HG03135 (cell line): ENCODE data around the gene CDH12.
"Not testable (repeated sequence)": the region's sequence is repeated elsewhere in the genome, so short reads cannot be mapped to it uniquely, and the experiment has no call there.

Source experiments
- ATAC-seq: cut with Tn5 transposase; IDR thresholded peaks from one replicate; pipeline ENCODE4 v1.9.1; 2021; ENCODE audit warnings: mild to moderate bottlenecking, moderate library complexity; ENCODE audit not compliant: unreplicated experiment

CDH12 gene

DNA sequence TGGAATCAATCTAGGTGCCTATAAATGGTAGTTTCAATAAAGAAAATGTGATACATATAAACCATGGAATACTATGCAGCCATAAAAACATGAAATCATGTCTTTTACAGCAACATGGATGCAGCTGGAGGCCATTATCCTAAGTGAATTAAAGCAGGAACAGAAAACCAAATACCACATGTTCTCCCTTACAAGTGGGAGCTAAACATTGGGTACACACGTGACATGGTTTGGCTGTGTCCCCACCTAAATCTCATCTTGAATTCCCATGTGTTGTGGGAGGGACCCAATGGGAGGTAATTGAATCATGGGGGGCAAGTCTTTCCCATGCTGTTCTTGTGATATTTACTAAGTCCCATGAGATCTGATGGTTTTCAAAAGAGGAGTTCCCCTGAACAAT is 78.9 kb downstream of the CDH12 start:
- ATAC-seq: not testable (repeated sequence)

DNA sequence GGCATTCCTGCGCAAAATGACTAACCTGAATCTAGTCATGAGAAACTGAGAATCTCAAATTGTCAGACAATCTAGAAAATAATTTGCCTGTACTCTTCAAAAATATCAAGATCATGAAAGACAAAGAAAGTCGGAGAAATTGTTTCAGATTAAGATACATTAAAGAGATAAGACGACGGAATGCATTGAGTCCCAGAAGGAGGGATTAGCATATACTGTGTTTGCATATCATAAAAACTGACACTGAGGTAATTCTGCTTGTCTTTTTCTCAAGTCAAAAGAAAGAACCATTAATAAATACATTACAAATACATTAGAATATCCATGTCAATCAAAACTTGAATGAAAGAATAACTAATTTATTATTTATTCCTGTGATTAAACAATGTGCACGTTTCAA is 88.4 kb downstream of the CDH12 start:
- no peak for ATAC-seq

DNA sequence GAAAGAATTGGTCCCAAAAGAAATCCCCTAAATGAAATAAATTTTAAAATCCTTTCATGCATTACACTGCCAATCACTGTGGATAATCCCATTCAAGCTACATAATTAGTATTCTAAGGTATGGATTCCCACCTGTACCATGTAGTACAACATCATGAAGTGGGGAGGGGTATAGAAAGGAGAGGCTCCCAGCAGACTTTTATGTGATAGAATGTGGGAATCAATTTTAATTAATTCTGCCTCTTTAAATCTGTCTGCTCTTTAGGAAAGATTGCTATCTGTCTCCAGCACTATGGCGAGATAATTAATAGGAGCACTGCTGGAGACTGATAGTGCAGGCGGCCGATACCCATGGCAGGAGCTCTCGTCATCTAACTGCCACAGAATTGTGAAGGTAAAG is 95.4 kb downstream of the CDH12 start:
- no peak for ATAC-seq

DNA sequence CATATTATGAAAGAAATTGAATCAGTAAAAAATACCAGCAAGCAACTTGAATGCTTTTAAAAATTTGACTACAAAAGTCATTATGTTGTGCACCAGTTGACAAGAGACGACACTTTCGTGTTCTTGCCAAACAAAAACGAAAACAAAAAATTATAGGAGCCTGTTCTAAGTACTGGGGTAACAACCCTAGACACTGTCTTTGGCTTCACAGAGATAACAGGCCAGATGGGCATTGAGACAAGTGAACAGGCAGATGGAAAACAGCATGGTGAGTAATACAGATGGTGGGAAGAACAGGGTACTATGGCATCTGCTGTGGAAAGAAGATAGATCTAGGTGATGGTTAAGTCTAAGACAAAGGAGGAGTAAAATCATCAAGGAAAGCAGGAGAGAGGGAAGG is 99.0 kb downstream of the CDH12 start:
- no peak for ATAC-seq

DNA sequence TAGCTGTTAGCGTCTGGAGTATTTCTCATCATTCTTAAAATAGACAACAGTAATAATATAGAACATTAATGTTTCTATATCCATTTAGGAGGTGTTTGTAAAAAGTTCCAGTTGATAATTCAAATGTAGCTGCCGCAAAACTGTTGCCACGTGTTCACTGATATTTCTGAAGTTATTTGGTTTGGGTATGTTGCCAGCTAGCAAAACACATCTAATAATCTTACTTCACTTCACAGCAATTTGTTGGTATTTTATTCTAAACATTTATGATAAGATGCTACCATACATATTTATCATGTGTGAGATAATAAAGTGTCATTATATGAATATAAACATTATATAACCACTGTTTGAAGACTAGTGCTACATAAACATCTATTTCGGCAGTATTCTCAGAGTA is 101.6 kb downstream of the CDH12 start:
- no peak for ATAC-seq

DNA sequence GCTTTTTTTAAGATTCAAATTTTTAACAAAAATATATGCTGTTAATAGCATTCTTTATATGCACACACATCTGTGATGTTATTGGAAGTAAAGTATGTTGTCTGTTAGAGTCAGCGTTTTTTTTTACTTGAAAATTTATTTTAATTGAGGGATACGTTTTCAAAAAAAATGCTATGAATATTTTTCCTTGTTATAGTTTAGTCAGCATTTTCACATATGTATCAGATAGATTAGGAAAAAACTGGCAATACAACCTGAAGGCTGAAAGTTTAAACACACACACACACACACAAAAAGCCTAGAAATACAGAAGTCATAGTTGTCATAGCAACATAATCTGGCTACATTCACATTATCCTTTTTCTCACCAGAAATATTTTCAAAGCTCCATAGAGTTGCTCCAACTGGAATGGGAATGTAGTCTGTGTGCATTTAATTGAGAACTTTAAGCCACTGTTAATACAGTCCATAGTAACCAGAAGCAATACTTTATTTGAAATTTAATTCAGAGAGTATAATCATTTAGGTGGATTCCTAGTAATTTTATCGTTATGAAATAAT is 116.6 kb downstream of the CDH12 start:
- no peak for ATAC-seq

DNA sequence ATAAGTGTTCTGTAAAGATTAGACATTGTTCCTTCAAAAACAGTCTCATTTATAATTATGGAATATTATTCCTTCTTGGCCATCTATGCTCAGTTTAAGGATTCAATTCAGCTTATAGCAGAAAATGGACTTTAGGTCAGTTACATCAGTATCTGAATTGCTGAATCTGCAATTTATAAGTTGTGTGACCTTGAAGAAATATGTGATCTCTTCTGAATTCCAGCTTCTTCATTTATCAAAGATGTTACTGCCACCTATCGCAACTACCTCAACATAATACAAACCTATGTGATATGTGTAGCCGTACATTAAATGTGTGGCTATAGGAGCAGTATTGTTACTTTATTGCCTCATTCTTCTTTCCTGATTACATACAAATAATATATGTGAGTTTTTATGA is 118.2 kb downstream of the CDH12 start:
- no peak for ATAC-seq

DNA sequence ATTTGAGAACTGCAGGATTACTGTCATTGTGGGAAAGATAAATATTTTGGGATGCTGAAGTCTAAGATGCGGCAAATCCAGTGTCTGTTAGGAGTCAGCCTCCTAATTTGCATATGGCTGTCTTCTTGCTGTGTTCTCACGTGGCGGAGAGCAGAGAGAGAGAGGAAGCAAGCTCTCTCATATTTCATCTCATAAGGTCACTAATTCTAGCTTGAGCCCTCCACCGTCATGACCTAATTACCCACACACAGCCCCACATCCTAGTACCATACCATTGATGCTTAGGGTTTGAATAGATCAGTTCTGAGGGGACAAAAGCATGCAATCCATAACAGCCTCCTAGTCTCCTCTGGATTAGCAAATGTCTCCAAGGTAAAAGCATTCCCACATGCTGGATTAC is 124.5 kb downstream of the CDH12 start:
- ATAC-seq: no peak

DNA sequence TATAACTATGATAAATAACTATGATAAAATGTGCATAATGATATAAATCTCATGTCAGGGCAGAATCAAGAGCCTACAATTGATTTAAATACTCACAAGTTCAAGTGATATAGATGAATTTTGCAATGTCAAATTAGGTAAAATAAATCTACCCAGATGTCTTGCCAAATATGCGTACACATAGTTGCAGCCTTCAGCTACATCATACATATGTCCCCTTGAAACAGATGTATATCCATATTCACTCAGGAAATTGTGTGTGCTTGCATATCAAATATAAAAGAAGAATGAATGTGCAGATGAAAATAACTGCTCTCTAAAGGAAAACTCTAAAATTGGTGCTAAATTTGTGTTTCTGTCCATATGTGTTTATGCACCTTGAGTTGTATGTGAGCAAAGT is 130.7 kb downstream of the CDH12 start:
- ATAC-seq: no peak

DNA sequence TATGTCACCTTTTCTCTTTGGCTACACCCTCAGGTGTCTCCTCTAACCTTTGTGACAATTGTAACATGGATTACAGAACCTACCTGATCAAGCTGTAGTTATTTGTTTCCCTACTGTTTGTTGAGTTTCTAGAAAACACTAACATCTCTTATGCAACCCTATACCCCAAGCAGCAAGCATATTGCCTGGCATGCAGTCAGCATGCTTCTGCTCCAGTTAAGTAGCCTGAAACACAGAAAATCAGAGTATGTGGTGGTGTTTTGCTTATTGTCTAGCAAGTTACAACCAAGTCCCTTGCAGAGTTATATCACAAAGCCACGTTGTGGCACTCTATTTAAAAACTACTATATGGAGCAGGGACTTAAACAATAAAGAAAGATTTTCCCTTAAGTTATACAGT is 131.1 kb downstream of the CDH12 start:
- ATAC-seq: no peak

DNA sequence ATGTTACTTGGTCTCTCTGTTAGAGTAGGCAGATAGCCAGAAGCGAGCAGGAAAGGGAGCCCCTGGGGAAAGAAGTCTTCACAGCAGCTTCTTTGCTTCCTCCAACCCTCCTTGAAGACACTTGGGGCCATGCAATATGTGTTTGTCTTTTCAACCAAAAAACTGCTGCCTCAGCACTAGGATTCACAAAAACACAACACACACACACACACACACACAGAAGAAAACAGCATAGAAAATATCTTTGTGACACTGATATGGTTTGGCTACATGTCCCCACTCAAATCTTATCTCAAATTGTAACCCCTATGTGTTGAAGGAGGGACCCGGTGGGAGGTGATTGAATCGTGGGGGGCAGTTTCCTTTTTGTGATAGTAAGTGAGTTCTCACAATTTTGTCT is 133.3 kb downstream of the CDH12 start:
- no peak for ATAC-seq

DNA sequence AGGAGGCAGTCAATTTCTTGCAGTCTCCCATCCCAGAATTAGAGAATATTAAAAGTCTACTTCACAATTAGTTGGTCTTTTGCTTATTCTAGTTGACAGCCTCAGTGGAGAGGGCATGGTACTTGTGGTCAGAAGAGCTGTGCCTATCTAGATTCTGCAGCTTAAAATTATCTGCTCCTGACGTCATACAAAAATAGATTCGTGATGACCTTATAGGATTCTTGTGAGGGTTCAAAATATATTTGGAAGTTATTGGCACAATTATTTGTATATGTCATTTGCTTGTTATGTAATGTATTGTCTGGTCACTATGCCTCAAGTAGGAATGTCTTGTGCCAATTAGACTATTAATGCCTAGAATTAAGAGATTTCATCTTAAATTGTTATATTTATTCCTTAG is 142.5 kb downstream of the CDH12 start:
- ATAC-seq: no peak

DNA sequence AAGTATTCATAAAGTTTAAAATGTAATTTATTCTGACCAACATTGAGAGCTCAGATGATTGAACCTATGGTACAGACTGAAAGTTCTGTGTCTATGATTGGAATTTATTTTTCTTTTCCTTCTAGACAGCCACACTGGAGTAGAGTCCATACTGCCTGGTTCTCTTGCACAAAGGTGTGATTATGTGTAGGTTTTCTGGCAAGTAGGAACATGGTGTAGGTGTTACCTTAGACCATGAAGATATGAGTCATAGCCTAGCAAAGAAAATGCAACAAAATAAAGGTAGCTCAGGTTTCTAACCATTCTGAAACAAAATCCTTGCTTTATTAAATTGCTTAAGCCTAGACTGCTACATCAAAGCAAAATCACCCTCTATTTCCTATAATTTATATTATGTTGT is 143.4 kb downstream of the CDH12 start:
- no peak for ATAC-seq

DNA sequence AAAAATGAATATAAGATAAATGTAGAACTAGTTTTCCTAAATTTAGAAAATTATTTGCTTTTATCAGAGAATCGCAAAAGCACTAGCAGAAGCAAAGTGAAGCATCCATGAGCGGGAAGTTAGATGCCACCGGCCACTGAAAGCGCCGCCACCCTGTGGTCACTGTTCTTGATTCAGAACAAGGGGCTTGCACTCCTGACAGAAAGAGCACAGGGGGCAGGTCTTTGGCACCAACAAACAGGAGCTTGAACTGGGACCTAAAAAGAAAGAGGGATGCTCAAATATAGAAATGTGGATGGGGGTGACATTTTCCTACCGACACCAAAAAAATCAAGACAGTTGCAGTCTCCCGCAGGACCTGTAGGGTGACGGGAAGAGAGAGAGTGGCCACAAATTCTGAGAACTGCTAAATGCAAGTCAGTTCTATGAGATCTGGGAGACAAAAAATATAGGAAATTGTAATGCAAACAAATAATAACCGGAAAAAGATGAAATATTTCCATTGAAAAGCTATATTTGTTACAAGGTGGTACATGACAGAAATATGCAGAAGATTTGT is 144.3 kb downstream of the CDH12 start:
- no peak for ATAC-seq

DNA sequence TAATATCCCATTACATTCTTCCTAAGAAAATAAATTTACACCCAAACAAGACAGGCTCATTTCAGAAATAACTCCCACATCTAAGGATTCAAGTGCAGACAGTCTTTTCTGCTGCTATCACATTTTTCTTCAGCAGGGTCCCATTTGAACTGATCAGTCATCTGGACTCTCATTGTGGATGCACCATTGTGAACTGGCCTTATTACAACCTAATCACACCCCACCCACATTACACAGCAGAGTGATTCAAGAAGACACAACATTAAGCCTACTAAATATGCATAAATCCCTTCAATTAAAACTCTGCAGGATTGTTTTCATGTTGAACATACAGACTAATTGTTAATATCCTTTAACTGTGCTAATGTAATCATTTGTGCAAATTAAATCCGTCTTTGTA is 146.2 kb downstream of the CDH12 start:
- ATAC-seq: no peak

DNA sequence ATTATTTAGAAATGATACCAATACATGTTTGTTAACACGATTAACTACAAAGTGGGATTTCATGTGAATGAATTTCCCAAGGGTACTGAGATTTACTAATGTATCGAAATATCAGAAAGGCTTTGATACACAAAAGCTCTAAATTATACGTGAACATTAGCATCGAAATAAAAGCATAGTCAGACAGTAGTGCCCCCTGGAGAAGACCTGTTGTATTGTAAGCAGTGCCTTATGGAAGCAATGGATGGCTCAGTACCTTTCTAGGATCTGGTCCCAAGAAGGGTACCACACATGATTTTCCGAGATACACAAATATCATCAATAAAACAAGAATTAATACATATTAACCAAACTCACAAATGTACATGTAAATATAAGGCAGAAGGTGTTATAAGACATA is 153.8 kb downstream of the CDH12 start:
- ATAC-seq: no peak

DNA sequence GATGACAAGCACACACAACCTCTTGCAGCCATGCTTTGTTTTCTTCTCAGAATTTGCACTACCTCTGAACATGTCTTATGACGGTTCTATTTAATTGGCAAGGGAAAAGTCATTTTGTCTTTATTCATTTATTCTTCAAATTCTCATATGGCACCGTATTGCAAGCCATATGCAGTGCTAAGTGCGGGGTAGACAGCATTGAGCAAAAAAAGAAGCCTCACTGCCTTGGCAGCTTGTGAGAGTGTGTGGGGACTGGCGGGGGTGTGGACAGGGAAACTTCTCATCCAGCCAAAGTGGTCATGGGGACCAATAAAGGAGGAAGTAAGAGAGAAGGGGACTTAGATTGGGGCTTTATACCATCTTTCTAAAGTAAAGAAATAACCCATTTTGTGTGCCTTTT is 160.0 kb downstream of the CDH12 start:
- ATAC-seq: no peak

DNA sequence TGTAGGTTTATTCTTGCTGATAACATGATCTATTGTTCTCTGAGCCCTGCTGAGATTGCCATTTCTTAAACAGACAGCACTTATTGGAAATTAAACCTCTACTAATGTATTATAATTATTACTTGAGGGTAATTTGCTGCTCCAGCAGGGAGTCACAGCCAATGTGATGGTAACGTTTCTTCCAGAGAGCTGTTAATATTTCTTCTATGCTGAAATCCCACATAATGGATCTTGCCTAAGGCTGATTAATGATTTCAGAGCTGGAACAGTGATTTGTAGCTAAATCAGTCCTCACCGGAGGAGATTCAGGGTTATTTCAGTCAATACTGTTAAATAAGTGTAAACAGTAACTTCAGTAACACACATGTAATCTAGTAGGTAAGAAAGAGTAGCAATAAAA is 170.1 kb downstream of the CDH12 start:
- no peak for ATAC-seq

DNA sequence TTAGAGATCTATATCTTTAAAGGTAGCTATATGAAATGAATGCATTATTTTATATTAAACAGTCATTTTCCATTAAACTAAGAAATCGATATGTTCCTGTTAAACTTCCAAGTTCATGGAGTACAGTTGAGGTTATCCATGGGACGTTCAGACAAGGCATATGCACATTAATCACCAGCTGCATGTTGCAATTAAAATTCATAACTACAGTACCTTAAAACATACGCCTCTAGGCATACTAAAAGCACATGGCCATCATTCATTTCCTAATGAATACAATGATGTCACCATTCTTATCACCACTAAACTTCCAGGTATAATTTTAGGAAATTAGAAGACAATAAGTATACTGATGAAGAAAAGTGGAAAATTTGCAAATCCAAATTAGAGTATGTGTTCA is 174.3 kb downstream of the CDH12 start:
- no peak for ATAC-seq

DNA sequence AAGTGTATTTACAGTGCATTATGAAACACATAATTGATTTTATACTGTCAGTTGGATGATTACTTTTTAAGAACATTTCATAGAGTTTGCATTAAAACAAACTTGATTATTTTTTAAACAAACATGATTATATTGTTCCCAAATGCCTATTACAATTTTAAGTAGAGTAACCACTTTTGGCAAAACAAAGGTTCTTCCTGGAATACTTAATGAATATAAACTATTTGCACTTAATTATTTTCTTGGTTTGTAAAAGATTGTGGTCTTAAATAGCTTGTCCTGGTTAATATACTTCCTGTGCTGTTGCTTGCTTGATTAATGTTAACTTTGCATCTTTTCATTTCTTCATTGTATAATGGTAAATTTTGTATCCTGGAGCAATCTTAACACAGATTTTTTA is 180.0 kb downstream of the CDH12 start:
- ATAC-seq: no peak

DNA sequence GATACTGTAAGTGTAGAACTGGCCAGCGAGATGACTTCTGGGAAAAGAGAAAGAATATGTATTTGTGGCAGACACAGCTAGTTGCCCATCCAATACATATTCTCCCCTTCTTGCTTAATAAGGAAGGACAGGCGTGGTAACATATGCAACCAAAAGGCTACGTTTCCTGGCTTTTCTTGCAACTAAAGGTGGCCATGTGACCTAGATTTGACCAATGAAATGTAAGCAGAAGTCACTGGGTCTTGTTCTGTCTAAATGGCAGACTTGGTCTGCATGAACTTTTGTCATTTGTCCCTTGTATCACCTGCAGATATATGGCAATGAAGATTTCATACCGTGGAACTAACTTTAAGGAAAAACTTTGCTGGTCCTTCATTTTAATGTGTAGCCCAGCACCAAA is 183.8 kb downstream of the CDH12 start:
- no peak for ATAC-seq

DNA sequence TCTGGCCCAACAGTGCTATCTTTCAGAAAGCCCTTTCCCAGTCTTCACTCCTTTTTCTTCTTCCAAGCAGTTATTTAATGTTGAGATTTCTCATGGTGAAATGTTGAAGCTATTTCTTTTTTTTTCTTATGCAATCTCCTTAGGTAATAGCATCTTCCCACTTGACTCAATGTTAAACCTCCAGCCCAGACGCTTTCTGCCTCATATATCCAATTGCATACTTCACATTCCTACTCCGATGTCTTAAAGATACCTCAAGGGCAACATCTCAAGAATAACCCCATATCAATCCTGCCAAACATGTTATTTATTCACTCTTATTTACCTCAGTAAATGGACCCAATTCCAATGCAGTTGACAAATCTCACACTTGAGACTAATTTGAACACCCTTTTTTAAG is 187.3 kb downstream of the CDH12 start:
- no peak for ATAC-seq

DNA sequence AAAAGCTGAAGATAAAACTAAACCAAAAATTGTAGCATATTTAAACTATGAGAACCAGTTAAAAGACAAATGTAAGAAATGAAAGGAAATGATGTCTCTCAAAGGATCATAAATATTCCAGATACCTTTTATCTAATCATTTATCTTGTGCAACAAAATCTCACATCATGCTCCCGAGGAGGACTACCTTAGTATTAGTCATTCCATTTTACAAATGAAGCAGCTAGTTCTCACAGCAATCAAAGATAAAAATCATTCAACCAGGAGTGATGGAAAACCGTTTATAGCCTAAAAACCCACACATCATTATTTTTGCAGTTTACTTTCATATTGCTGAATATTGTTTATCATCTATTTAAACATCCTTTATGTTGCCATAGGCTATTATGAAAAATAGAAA is 190.0 kb downstream of the CDH12 start:
- no peak for ATAC-seq

DNA sequence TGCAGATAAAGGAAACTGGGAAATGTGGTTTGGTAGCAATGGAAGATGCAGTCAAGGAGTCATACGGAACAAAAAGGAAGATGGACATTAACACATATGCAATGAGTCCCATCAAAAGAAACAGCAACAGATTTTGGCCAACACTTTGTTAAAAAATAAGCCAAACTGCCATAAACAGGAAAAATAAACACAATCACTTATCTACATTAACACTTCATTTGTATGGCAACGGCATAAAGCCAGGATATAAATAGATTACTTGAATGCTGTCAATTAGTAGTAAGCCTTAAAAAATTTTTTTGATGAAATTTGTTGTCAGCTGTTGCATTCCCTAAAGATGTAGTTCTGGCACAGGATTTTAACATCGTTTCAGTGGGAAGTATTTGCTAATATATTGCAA is 190.8 kb downstream of the CDH12 start:
- no peak for ATAC-seq
